Mononuclear cell (primary cell): ENCODE results near the gene RAB8B. TPM values are rescaled to one million over a fixed set of nuclear protein-coding genes. Genes with fewer than 3 reads are reported as not detected.

ENCODE experiments used
- H3K27me3 ChIP-seq: 2 replicates; pipeline ENCODE4 v1.6.0; 2011; ENCODE audit warnings: low read length, control low read depth; ENCODE audit not compliant: insufficient read depth
- H3K4me1 ChIP-seq: 2 replicates; pipeline ENCODE4 v1.5.1; 2011; ENCODE audit warnings: mild to moderate bottlenecking, low read length, control low read depth; ENCODE audit not compliant: insufficient read depth
- H3K4me3 ChIP-seq: 2 replicates; pipeline ENCODE4 v1.5.1; 2011; ENCODE audit warnings: mild to moderate bottlenecking, low read length, moderate library complexity
- H3K9me3 ChIP-seq: 2 replicates; pipeline ENCODE4 v1.5.1; 2011; ENCODE audit warnings: low read depth, mild to moderate bottlenecking, control low read depth, low read length
- total RNA-seq: library from RNA; depleted of rRNA; stranded (reverse); fragments of >200 nt; gene quantifications from one replicate; pipeline ENCODE4 v1.2.3, GENCODE V29; 2012

The RAB8B gene
- total RNA-seq, 1 donor: 163 TPM

- no peaks in the 10 kb centered on the region for H3K4me1 ChIP-seq
- no peaks in the 10 kb centered on the region for H3K27me3 ChIP-seq
Observed at GRCh38 chr15:63310646-63311045, 121.2 kb downstream of the RAB8B start.

GRCh38 chr15:63312286-63312685 is 122.9 kb downstream of the RAB8B start:
- H3K27me3 ChIP-seq: no peaks in the 10 kb centered on the region
- H3K9me3 ChIP-seq: no peaks in the 10 kb centered on the region
- no peaks in the 10 kb centered on the region for H3K4me1 ChIP-seq
- H3K4me3 ChIP-seq: no peak overlapping the region

More at GRCh38 chr15:63310646-63311045, 121.2 kb downstream of the RAB8B start:
- Histone ChIP-seq H3K4me3 (no peak overlapping the region), H3K9me3 (no peaks in the 10 kb centered on the region)

- H3K4me3 ChIP-seq: no peak overlapping the region
- H3K4me1 ChIP-seq: no peaks in the 10 kb centered on the region
- no peaks in the 10 kb centered on the region for H3K27me3 ChIP-seq
- H3K9me3 ChIP-seq: no peaks in the 10 kb centered on the region
Observed at GRCh38 chr15:63313825-63314224, 124.4 kb downstream of the RAB8B start.

- no peaks in the 10 kb centered on the region for H3K9me3 ChIP-seq
- no peak overlapping the region for H3K4me3 ChIP-seq
Observed at GRCh38 chr15:63314409-63314808, 125.0 kb downstream of the RAB8B start.

More at GRCh38 chr15:63314409-63314808, 125.0 kb downstream of the RAB8B start:
- no peaks in the 10 kb centered on the region for H3K4me1 ChIP-seq
- no peaks in the 10 kb centered on the region for H3K27me3 ChIP-seq

Other genes with a start within 250 kb of the RAB8B start
- gene TPM1, start 146.9 kb upstream of the RAB8B start, total RNA-seq: 23.8 TPM
- gene LACTB, start 67.7 kb upstream of the RAB8B start, total RNA-seq: 37.7 TPM
- gene RPS27L, start 32.1 kb upstream of the RAB8B start, total RNA-seq: 35.6 TPM
- gene APH1B, start 88.0 kb downstream of the RAB8B start, total RNA-seq: 13.0 TPM
- not detected for gene CA12, start 192.2 kb downstream of the RAB8B start, total RNA-seq